Erythroblast (primary cell): ENCODE results near the gene KRTAP10-3.
"Not testable (repeated sequence)": the region's sequence is repeated elsewhere in the genome, so short reads cannot be mapped to it uniquely, and the experiment has no call there.

ENCODE experiments used
- DNase-seq, 2 experiments: peaks; one replicate each; lab custom pipeline; 2025; lab: John Stamatoyannopoulos, UW
- GATA1 ChIP-seq: IDR thresholded peaks from 2 replicates; pipeline ENCODE4 v1.6.1; 2011; ENCODE audit warnings: low read depth, mild to moderate bottlenecking, control low read depth, low read length, moderate library complexity
- POLR2A ChIP-seq: IDR thresholded peaks from 2 replicates; pipeline ENCODE4 v1.6.1; 2011; ENCODE audit warnings: mild to moderate bottlenecking, low read length

KRTAP10-3 gene

DNA sequence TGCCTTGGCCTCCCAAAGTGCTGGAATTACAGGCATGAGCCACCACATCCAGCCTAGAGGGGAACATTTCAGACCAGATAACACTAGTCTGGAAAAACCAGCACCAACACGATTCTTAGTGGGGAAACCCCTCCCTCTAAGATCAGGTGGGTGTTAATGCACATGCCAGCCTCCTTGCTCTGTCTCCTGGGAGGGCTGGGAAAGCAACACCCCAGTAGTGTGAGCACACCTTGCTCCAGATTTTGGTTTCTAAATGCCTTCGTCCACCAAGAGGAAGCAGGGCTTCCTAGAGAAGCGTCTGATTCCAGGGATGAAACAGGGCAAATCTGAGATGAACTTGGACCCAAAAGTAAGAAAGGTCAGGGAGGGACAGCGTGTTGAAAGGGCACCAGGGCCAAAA is 12.7 kb upstream of the KRTAP10-3 start:
- TF ChIP-seq POLR2A (no peak), GATA1 (no peak)
- DNase-seq: no peak

- TF ChIP-seq POLR2A (no peak), GATA1 (no peak)
- DNase-seq: no peak
Observed at GRCh38 chr21:44569861-44570517, 11.4 kb upstream of the KRTAP10-3 start.

DNA sequence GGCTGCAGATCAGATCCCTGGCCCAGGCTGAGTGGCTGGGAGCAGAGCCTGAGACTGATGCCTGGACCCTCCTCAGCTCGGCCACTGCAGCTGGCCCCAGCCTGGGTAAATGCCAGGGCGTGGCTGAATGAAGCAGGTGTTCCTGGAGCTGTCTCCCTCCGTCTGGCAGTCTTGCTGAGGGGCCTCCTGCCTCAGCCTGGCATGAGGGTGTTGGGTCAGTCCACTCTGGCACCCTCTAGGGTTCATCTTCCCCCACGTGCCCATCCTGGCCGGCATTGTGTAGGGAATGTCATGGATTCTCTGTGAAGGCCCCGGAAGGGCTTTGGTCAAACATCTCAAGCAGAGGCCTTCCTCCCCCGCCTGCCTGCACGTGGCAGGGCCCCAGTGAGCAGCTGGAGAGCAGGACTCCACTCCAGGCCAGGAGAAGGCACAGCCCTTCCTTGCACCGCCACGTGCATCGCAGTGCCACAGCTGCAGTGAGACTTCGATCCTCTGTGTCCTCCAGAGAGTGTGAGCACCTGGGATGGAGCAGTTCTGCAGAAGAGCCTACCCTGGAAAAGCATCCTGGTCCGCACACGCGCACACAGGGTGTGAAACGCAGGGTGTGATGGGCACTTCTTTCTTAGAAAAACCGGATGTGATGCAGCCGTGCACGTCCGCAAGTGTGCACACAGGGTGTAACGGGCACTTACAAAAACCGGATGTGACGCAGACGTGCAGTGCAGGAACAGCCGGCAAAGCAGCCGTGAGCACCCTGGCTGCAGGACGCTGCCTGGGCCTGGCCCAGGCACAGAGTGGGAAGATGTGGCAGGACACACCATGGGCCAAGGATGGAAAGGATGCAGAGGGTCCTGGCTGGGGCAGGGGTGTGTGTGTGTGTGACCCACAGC is 10.3 kb upstream of the KRTAP10-3 start:
- no peak for DNase-seq
- no peak for TF ChIP-seq POLR2A
- no peak for TF ChIP-seq GATA1

- TF ChIP-seq GATA1 (no peak), POLR2A (no peak)
Observed at GRCh38 chr21:44568261-44568660, 9.7 kb upstream of the KRTAP10-3 start.

DNA sequence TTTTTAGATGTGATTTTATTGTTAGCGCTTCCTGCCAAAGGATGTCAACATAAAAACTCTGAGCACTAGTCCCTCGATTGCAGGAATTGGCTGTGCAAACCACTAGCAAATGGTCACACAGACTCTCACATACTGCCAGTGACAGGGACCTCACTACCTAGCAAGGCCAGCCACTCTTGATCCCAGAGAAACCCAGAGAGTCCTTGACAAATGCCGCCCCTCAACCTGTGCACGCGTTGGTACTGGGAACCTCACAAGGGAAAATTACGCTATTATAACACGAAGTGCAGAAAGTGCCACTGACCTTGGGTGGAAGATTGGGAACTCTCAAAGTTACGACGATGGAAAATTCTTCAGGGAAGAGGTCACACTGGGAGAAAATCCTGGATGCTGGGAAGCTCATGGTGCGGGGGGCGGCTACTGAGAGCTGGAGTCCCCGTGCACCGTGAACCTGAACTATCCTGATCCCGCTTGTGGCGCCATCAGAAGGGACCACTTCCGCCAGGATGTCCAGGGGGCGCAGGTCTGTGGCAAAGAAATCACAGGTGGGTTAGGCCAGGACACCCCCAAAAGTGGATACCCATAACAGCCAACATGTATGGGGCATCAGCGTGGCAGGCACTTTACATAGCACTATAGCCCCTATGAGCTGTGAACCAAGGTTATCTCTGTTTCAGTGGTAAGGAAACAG is 9.0 kb upstream of the KRTAP10-3 start:
- no peak for DNase-seq
- TF ChIP-seq GATA1 (no peak), POLR2A (no peak)

More at GRCh38 chr21:44568261-44568660, 9.7 kb upstream of the KRTAP10-3 start:
- no peak for DNase-seq

DNA sequence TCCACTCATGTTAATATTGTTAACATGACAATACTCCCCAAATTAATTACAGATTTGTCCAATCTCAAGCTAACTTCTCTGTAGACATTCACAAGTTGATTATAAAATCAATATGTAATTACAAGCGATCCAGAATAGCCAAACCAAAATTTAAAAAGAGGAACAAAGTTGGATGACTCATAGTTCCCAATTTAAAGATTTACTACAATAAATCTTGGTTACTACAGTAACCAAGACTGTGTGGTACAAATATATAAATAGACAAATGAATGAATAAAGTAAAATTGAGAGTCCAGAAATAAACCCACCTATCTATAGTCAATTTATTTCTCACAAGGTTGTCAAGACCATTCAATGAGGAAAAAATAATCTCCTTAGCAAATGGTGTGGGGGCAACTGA is 7.8 kb upstream of the KRTAP10-3 start:
- TF ChIP-seq GATA1: no peak
- no peak for TF ChIP-seq POLR2A
- DNase-seq: no peak

DNA sequence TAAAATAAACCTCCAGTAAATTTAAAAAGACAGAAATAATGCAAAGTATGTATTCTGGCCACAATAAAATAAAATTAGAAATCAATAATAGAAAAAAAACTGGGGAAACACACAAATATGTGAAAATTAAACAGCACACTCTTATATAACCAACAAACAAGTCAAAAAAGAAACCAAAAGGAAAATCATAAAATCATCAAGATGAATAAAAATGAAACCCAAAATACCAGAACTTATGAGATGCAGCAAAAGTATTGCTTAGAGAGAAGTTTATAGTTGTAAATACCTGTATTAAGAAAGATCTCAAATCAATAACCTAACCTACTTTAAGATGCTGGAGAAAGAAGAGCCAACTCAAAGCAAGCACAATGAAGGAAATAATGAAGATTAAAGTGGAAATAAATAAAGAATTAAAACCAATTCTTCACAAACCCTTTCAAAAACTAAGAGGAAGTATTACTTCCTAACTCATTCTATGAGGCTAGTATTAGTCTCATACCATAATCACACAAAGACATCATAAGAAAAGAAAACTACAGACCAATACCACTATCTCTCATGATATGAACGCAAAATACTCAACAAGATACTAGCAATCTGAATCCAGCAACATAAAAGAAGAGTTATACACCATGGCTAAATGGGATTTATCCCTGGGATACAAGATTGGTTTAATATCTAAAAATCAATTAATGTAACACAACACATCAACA is 6.4 kb upstream of the KRTAP10-3 start:
- DNase-seq: no peak

GRCh38 chr21:44564099-44564498 is 5.5 kb upstream of the KRTAP10-3 start:
- no peak for DNase-seq
- TF ChIP-seq POLR2A (no peak), GATA1 (no peak)

More for the DNA sequence above, 6.4 kb upstream of the KRTAP10-3 start:
- TF ChIP-seq GATA1 (no peak), POLR2A (no peak)

DNA sequence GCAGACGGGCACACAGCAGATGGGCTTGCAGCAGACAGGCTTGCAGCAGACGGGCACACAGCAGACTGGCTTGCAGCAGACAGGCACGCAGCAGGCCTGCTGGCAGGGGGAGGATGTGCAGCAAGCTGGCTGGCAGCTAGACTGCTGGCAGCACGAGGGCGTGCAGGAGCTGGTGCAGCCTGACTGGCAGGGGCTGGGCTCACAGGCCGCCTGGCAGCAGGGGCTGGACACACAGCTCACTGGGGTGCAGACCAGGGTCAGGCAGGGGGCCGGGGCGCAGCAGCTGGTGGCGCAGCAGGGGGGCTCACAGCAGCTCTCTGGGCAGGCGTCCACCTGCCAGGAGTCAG is 293 bp downstream of the KRTAP10-3 start:
- not testable (repeated sequence) for DNase-seq

- no peak for TF ChIP-seq GATA1
Observed at GRCh38 chr21:44557491-44558328, 885 bp downstream of the KRTAP10-3 start.

DNA sequence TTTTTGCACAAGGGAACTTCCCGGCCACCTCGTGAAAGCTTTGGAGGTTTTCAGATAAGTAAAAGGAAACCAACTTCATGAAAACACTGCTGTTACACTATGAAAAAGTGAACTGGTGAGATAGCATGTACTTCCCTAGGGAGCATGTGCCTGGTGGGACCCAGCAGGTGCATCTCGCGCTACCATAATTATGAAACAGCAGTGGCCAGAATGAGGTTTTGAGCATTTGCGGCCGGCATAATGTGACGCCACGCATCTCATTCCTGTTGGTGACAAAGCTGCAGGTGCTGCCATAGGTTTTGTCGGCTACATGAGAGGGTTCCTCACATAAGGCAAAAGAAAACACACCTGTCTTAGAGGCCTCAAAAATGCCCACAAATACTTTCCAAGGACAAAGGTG is 1.7 kb downstream of the KRTAP10-3 start:
- no peak for DNase-seq
- TF ChIP-seq POLR2A (no peak), GATA1 (no peak)

More at GRCh38 chr21:44557491-44558328, 885 bp downstream of the KRTAP10-3 start:
- DNase-seq: no peak

- no peak for TF ChIP-seq POLR2A
- DNase-seq: no peak
Observed at GRCh38 chr21:44555200-44555875, 3.3 kb downstream of the KRTAP10-3 start.

GRCh38 chr21:44552681-44553080 is 5.9 kb downstream of the KRTAP10-3 start:
- DNase-seq: no peak
- TF ChIP-seq GATA1: no peak
- TF ChIP-seq POLR2A: no peak
